Measurements from ENCODE around the gene CCL22. TPM values are rescaled to one million over a fixed set of nuclear protein-coding genes. Genes with fewer than 3 reads are reported as not detected.

CCL22 gene
- total and polyA plus RNA-seq, 4 experiments from 2014 or later = 0.26 TPM; not detected in 3

DNA sequence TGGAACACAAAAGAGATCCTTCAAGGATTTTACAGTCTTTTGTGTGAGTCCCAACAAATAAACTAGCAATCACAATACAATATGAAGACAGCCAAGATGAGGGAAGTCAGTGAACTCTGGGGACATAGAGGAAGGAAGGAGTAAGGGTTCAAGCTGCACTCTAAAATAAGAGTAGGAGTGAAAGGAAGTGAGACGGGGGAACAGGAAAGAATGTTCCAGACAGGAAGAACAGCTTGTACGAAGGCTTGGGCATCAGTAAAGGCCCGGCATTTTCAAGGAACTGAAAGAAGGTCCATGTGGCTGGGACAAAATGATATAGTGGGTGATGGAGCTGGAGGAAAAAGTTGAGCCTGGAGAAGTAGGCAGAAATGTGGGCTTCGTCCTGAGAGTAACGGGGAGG, 50.5 kb downstream of the CCL22 start:
- CTCF ChIA-PET (ENCODE audit: partially characterized antibody) = interaction anchor here (1.2 kb wide), 1 partner anchor 10 kb away, joined by 4 read pairs; no protein-coding TSS in a partner anchor
- H3K36me3 Mint-ChIP-seq = no peaks in the 10 kb centered on the region

GRCh38 chr16:57409870-57410587, 51.4 kb downstream of the CCL22 start:
- no peak overlapping the region for H3K27ac ChIP-seq (ENCODE audit: low read depth, low read length)
- H3K4me1 ChIP-seq (ENCODE audit: insufficient read depth, low read length) = no peaks in the 10 kb centered on the region
- intact Hi-C loops (cut with micrococcal nuclease) = no loop called here
- DNase-seq = no peak
- Mint-ChIP-seq H3K4me1 (no peaks in the 10 kb centered on the region), H3K4me3 (no peak overlapping the region), H3K36me3 (no peaks in the 10 kb centered on the region), H3K27ac (no peak overlapping the region), H3K9me3 (no peaks in the 10 kb centered on the region), H3K27me3 (peaks cover 0 to 4% of the 10 kb centered on the region in 2 donors)
- ChIA-PET POLR2A (ENCODE audit: partially characterized antibody) (no interaction called here), CTCF (ENCODE audit: partially characterized antibody) (interaction anchor here (1.2 kb wide), 1 partner anchor 9 kb away, joined by 4 read pairs; no protein-coding TSS in a partner anchor)
- H3K9me3 ChIP-seq (ENCODE audit: control insufficient read depth in 1 of 2, low read length in 2 of 2) = no peaks in the 10 kb centered on the region
- H3K27me3 ChIP-seq (ENCODE audit: insufficient read depth, low read length) = no peaks in the 10 kb centered on the region
- H3K36me3 ChIP-seq (ENCODE audit: insufficient read depth, low read length) = no peaks in the 10 kb centered on the region
- no peak overlapping the region for H3K4me3 ChIP-seq (ENCODE audit: low read length in 2 of 2)

More for the DNA sequence above, 50.5 kb downstream of the CCL22 start:
- Mint-ChIP-seq H3K4me3 (no peak overlapping the region), H3K27ac (peak overlapping the region in 2 of 7 donors; percentile 1 to 69), H3K4me1 (no peaks in the 10 kb centered on the region), H3K9me3 (no peaks in the 10 kb centered on the region), H3K27me3 (peaks cover 0 to 2% of the 10 kb centered on the region in 2 donors)
- POLR2A ChIA-PET (ENCODE audit: partially characterized antibody) = no interaction called here
- Histone ChIP-seq H3K36me3 (ENCODE audit: insufficient read depth, low read length) (no peaks in the 10 kb centered on the region), H3K4me1 (ENCODE audit: insufficient read depth, low read length) (no peaks in the 10 kb centered on the region), H3K4me3 (ENCODE audit: low read length in 2 of 2) (no peak overlapping the region), H3K27me3 (ENCODE audit: insufficient read depth, low read length) (no peaks in the 10 kb centered on the region), H3K9me3 (ENCODE audit: control insufficient read depth in 1 of 2, low read length in 2 of 2) (no peaks in the 10 kb centered on the region), H3K27ac (ENCODE audit: low read depth, low read length) (no peak overlapping the region)
- intact Hi-C loops (cut with micrococcal nuclease) = no loop called here
- DNase-seq = no peak

DNA sequence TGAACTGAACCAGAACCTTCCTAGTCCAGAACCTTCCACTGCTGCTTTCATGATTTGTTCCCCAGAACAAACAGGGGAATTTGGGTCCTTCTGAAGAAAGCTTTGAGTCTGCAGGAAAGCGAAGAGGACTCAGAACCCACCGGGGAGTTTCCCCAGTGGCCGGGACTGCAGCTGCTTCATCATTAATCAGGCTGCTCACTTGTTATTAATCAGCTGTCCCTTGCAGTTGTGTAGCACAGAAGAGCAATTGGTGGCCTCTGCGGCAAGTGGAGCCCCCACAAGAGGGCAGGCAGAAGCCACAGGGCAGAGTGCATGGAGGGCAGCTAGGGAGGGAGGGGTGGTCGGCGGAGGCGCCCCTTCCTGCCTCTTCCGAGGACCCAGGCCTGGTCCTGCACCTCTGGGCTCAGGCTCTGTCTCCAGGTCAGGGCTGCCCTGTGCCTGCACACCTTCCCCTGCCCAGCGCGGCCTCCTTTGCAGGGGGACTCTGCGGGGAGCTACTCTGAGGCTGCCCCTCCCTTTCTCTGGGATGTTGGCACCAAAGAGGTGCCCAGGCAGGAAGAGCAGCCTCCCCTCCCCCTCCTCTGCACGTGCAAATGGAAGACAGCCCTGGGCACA, 52.9 kb downstream of the CCL22 start:
- Histone ChIP-seq H3K27ac (ENCODE audit: low read depth, low read length) (no peak overlapping the region), H3K4me3 (ENCODE audit: low read length in 2 of 2) (no peak overlapping the region), H3K27me3 (ENCODE audit: insufficient read depth, low read length) (no peaks in the 10 kb centered on the region), H3K9me3 (ENCODE audit: control insufficient read depth in 1 of 2, low read length in 2 of 2) (no peaks in the 10 kb centered on the region), H3K4me1 (ENCODE audit: insufficient read depth, low read length) (no peaks in the 10 kb centered on the region), H3K36me3 (ENCODE audit: insufficient read depth, low read length) (no peaks in the 10 kb centered on the region)
- no peak overlapping the region for H3K4me3 Mint-ChIP-seq
- no peak for DNase-seq
- H3K27ac Mint-ChIP-seq = no peak overlapping the region
- intact Hi-C loops (cut with micrococcal nuclease) = no loop called here
- H3K4me1 Mint-ChIP-seq = no peaks in the 10 kb centered on the region
- ChIA-PET POLR2A (ENCODE audit: partially characterized antibody) (no interaction called here), CTCF (ENCODE audit: partially characterized antibody) (interaction anchor here (1.0 kb wide), 1 partner anchor 112 kb away, joined by 3 read pairs; no protein-coding TSS in a partner anchor)
- peaks cover 0 to 4% of the 10 kb centered on the region in 2 donors for H3K27me3 Mint-ChIP-seq
- H3K9me3 Mint-ChIP-seq = no peaks in the 10 kb centered on the region
- H3K36me3 Mint-ChIP-seq = no peaks in the 10 kb centered on the region

DNA sequence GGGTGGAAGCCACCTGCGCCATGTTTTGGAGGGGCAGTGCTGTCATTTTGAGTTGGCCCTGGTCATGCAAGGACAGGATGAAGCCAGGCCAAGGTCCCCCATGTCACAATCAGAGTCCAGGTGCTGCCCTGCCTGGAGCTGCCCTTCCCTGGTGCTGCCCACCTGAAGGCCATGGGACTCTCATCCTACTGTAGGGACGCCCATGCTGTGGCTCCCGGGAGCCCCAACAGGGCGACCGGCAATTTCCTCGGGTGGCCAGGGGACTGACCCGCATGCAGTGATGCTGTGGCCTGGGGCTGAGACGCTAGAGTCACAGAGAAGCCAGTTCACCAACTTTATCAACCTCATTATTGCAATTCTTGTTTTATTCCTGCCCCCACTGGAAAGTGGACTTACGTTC, 54.0 kb downstream of the CCL22 start:
- ChIA-PET POLR2A (ENCODE audit: partially characterized antibody) (no interaction called here), CTCF (ENCODE audit: partially characterized antibody) (interaction anchor here (1.0 to 3.0 kb wide), 2 partner anchors 108 to 112 kb away, joined by 3 to 17 read pairs; no protein-coding TSS in a partner anchor)
- H3K36me3 Mint-ChIP-seq = no peaks in the 10 kb centered on the region
- peaks cover 4 to 8% (median 6%) of the 10 kb centered on the region in 4 donors for H3K4me1 Mint-ChIP-seq
- H3K4me3 ChIP-seq (ENCODE audit: low read length in 2 of 2) = no peak overlapping the region
- no peaks in the 10 kb centered on the region for H3K36me3 ChIP-seq (ENCODE audit: insufficient read depth, low read length)
- no peaks in the 10 kb centered on the region for H3K27me3 ChIP-seq (ENCODE audit: insufficient read depth, low read length)
- H3K27ac ChIP-seq (ENCODE audit: low read depth, low read length) = no peak overlapping the region
- no peak for DNase-seq
- H3K4me3 Mint-ChIP-seq = no peak overlapping the region
- peaks cover 7% of the 10 kb centered on the region for H3K4me1 ChIP-seq (ENCODE audit: insufficient read depth, low read length)
- intact Hi-C loops (cut with micrococcal nuclease) = no loop called here
- peaks cover 1 to 6% of the 10 kb centered on the region in 2 donors for H3K27me3 Mint-ChIP-seq
- H3K9me3 ChIP-seq (ENCODE audit: control insufficient read depth in 1 of 2, low read length in 2 of 2) = no peaks in the 10 kb centered on the region
- H3K9me3 Mint-ChIP-seq = no peaks in the 10 kb centered on the region
- no peak overlapping the region for H3K27ac Mint-ChIP-seq

DNA sequence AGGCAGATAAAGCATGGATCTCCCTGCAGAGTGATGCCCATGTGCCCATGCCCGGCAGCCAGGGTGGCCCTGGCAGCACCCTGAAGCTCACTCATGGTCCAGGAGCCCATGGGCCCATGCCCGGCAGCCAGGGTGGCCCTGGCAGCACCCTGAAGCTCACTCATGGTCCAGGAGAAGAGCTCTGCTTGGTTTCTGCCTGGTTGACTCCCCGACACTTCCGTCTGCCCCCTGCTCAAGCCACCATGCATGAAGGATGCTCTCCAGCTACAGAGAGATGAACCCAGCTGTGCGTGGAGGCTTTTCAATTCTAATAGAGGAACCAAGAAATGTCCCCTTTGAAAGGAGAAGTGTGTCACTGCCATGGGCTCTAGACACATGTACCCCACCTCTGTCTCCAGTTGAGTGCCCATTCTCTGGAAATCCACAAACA, 54.7 kb downstream of the CCL22 start:
- H3K36me3 Mint-ChIP-seq = no peaks in the 10 kb centered on the region
- H3K9me3 ChIP-seq (ENCODE audit: control insufficient read depth in 1 of 2, low read length in 2 of 2) = no peaks in the 10 kb centered on the region
- no peak overlapping the region for H3K27ac Mint-ChIP-seq
- no peaks in the 10 kb centered on the region for H3K36me3 ChIP-seq (ENCODE audit: insufficient read depth, low read length)
- no peak overlapping the region for H3K27ac ChIP-seq (ENCODE audit: low read depth, low read length)
- no peak overlapping the region for H3K4me3 ChIP-seq (ENCODE audit: low read length in 2 of 2)
- intact Hi-C loops (cut with micrococcal nuclease) = no loop called here
- peaks cover 6 to 13% (median 7%) of the 10 kb centered on the region in 4 donors for H3K4me1 Mint-ChIP-seq
- POLR2A ChIA-PET (ENCODE audit: partially characterized antibody) = interaction anchor here (1.0 kb wide), 1 partner anchor 113 kb away, joined by 3 read pairs; no protein-coding TSS in a partner anchor
- no peaks in the 10 kb centered on the region for H3K27me3 ChIP-seq (ENCODE audit: insufficient read depth, low read length)
- no peaks in the 10 kb centered on the region for H3K9me3 Mint-ChIP-seq
- DNase-seq = no peak
- CTCF ChIA-PET (ENCODE audit: partially characterized antibody) = interaction anchor here (0.6 to 3.0 kb wide), 3 partner anchors 105 to 113 kb away, joined by 3 to 17 read pairs (median 3); no protein-coding TSS in a partner anchor
- H3K4me1 ChIP-seq (ENCODE audit: insufficient read depth, low read length) = peaks cover 7% of the 10 kb centered on the region
- peaks cover 1 to 6% of the 10 kb centered on the region in 2 donors for H3K27me3 Mint-ChIP-seq
- H3K4me3 Mint-ChIP-seq = no peak overlapping the region

GRCh38 chr16:57413733-57414132, 55.1 kb downstream of the CCL22 start:
- Mint-ChIP-seq H3K4me1 (peaks cover 8 to 16% (median 10%) of the 10 kb centered on the region in 4 donors), H3K27ac (no peak overlapping the region), H3K9me3 (no peaks in the 10 kb centered on the region), H3K36me3 (no peaks in the 10 kb centered on the region), H3K4me3 (no peak overlapping the region), H3K27me3 (peaks cover 1 to 6% of the 10 kb centered on the region in 2 donors)
- no peaks in the 10 kb centered on the region for H3K36me3 ChIP-seq (ENCODE audit: insufficient read depth, low read length)
- DNase-seq = no peak
- peaks cover 10% of the 10 kb centered on the region for H3K4me1 ChIP-seq (ENCODE audit: insufficient read depth, low read length)
- no peak overlapping the region for H3K4me3 ChIP-seq (ENCODE audit: low read length in 2 of 2)
- no peaks in the 10 kb centered on the region for H3K9me3 ChIP-seq (ENCODE audit: control insufficient read depth in 1 of 2, low read length in 2 of 2)
- ChIA-PET POLR2A (ENCODE audit: partially characterized antibody) (interaction anchor here (1.0 kb wide), 1 partner anchor 113 kb away, joined by 3 read pairs; no protein-coding TSS in a partner anchor), CTCF (ENCODE audit: partially characterized antibody) (interaction anchor here (0.6 to 3.0 kb wide), 3 partner anchors 105 to 113 kb away, joined by 3 to 17 read pairs (median 3); no protein-coding TSS in a partner anchor)
- intact Hi-C loops (cut with micrococcal nuclease) = no loop called here
- no peak overlapping the region for H3K27ac ChIP-seq (ENCODE audit: low read depth, low read length)
- no peaks in the 10 kb centered on the region for H3K27me3 ChIP-seq (ENCODE audit: insufficient read depth, low read length)

Data from CD4-positive, alpha-beta memory T cell (primary cell).